ENCODE data around the gene IFT20.

- no peak for TF ChIP-seq POLR2A (IDR thresholded peaks at IDR 0.05)
- no peak for TF ChIP-seq CTCF (IDR thresholded peaks at IDR 0.05)
Observed at GRCh38 chr17:28291780-28292330, 43.4 kb downstream of the IFT20 start.

Data from thyroid gland (tissue), 4 donors.